ENCODE measurements around the gene TOM1. TPM values are rescaled to one million over a fixed set of nuclear protein-coding genes. Genes with fewer than 3 reads are reported as not detected.
"Not testable (repeated sequence)": the region's sequence is repeated elsewhere in the genome, so short reads cannot be mapped to it uniquely, and the experiment has no call there.

Gene TOM1
- total RNA-seq, 1 donor from 2014 or later = 54.6 TPM

DNA sequence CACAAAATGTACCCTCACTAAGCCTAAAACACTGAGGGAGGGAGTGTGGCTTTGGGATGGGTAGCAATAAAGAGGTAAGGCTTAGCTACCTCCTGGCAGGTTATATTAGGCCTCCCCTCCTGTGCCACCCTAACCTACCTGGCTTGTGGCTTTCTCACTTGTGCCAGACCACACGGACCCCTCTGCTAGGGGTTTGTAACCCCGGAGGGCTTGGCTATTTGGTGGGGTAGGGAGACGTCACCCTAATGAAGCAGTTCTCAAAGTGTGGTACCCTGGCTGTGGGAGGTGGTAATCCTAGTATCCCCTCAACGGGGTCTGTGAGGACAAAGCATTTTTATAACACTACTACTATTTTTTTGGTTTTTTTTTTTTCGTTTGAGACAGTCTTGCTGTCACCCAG, 91.2 kb downstream of the TOM1 start:
- no peak for DNase-seq (ENCODE audit: extremely low read depth, low read depth, low spot score)

DNA sequence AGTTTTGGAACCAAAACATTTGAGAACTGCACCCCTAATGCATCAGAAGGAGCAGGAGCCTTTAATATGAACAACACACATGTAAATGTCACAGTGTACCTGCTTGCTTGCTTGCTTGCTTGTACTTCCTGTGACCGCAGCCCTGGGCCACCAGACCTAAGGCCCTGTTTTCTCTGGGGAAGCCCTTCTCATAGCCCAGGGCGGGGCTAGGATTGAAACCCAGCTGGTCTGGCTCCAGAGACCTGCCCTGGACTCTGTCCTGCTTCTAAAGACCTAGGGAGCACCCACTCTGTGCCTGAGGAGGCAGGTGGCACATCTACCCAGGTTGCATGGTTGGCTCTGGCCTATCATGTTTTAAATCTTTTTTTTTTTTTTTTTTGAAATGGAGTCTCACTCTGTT, 92.7 kb downstream of the TOM1 start:
- DNase-seq (ENCODE audit: extremely low read depth, low read depth, low spot score) = no peak

DNA sequence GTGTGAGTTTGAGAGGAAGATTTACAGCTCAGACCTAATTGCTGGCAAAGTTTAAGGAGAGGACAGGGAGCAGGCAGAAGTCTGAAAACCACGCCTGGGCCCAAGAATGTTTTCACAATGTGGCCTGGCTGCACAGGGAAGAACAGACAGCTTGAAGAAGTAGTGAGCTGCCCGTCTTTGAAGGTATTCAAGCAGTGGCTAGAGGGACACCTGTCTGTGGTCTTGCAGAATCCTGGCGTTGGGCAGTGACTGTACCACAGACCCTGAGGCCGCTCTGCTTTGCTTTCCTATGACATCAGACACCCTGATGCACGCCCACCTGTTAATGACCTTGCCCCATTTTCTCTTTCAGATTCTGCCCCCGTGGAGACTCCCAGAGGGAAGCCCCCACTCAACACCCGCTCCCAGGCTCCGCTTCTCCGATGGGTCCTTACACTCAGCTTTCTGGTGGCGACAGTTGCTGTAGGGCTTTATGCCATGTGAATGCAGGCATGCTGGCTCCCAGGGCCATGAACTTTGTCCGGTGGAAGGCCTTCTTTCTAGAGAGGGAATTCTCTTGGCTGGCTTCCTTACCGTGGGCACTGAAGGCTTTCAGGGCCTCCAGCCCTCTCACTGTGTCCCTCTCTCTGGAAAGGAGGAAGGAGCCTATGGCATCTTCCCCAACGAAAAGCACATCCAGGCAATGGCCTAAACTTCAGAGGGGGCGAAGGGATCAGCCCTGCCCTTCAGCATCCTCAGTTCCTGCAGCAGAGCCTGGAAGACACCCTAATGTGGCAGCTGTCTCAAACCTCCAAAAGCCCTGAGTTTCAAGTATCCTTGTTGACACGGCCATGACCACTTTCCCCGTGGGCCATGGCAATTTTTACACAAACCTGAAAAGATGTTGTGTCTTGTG, 93.7 kb downstream of the TOM1 start:
- no peak for DNase-seq (ENCODE audit: extremely low read depth, low read depth, low spot score)

DNA sequence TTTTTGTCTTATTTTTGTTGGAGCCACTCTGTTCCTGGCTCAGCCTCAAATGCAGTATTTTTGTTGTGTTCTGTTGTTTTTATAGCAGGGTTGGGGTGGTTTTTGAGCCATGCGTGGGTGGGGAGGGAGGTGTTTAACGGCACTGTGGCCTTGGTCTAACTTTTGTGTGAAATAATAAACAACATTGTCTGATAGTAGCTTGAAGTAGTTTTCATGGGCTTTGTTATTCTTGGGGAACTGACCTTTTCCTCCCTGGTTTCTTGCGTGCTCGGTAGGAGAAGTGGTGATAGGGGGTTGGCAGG, 94.3 kb downstream of the TOM1 start:
- DNase-seq (ENCODE audit: extremely low read depth, low read depth, low spot score) = no peak

DNA sequence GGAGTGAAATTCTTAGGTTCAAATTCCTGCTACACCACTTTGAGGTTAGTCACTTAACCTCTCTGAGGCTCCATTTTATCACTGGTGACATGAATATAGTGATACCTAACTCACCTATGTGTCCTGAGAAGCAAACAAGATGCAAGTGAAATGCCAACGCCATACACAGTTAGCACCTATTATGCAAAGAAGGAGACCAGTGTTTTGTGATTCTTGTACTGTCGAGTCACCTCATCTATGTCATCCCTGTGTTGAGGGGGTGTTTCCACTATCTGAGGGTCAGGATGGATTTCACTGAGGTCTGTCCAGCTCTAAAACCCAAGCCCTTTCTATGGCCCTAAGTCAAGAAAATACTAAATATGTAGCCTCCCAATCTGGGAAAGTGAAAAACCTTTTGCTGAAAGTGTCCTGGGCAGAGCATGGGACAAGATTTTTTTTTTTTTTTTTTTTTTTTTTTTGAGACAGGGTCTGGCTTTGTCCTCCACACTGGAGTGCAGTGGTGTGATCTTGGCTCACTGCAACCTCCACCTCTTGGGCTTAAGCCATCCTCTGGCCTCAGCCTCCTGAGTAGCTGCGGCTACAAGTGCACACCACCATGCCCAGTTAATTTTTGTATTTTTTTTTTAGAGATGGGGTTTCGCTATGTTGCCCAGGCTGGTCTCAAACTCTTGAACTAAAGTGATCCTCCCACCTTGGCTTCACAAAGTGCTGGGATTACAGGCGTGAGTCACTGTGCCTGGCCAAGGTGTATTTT, 95.3 kb downstream of the TOM1 start:
- DNase-seq (ENCODE audit: extremely low read depth, low read depth, low spot score) = no peak

DNA sequence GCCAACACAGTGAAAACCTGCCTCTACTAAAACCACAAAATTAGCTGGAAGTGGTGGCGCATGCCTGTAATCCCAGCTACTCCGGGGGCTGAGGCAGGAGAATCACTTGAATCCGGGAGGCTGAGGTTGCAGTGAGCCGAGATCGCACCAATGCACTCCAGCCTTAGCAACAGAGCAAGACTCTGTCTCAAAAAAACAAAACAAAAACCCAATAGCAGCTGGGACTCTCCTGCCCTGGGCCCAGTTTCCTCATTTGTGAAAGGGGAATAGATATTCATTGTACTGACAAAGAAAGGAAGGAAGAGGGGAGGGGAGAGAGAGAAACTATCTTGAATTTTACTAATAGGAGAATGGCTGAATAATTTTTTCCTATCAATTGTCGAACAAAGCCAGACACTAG, 96.9 kb downstream of the TOM1 start:
- not testable (repeated sequence) for DNase-seq (ENCODE audit: extremely low read depth, low read depth, low spot score)

DNA sequence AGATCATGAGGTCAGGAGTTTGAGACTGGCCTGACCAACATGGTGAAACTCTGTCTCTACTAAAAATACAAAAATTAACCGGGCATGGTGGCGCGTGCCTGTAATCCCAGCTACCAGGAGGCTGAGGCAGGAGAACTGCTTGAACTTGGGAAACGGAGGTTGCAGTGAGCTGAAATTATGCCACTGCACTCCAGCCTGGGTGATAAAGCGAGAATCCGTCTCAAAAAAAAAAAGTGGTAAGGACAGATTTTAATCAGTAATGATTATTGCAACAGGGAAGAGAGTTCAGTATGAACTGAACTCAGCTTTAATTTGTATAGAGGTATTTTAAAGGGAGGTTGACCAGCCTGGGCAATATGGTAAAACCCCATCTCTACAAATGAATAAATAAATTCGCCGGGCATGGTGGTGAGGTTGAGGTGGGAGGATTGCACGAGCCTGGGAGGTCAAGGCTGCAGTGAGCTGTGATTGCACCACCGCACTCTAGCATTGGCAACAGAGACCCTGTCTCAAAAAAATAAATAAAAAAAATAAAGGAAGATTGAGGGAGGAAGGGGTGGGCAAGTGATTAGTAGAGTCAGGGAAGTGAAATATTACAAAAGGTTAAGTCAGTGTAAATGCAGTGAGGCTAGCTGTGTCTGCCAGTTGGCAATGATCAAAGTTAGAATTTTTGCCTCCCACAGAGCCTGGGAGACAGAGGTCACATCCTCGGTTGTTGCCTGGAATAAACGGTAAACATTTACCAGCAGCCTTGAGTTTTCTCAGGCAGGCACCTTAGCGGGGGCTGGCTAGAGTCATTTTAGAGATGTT, 97.6 kb downstream of the TOM1 start:
- DNase-seq (ENCODE audit: extremely low read depth, low read depth, low spot score) = no peak

Other genes starting within 250 kb of the TOM1 start
- not detected in 2 replicates for gene ISX, start 233.7 kb upstream of the TOM1 start, total RNA-seq
- 14.9 and 17.0 TPM in 2 replicates for gene HMGXB4, start 42.4 kb upstream of the TOM1 start, total RNA-seq
- gene HMOX1, start 81.2 kb downstream of the TOM1 start, total RNA-seq = 60.6 and 176 TPM in 2 replicates
- gene MCM5, start 100.2 kb downstream of the TOM1 start, total RNA-seq = 33.6 and 37.1 TPM in 2 replicates
- 0.19 and 0.29 TPM in 2 replicates for gene RASD2, start 240.9 kb downstream of the TOM1 start, total RNA-seq

Data from glomerular endothelial cell (primary cell).